ENCODE results near the gene ULK2. TPM values are rescaled to one million over a fixed set of nuclear protein-coding genes. Genes with fewer than 3 reads are reported as not detected.

ULK2 gene
- polyA plus RNA-seq, 1 of the 3 experiments (the other 2 are of a cell fraction), result 18.0 TPM

GRCh38 chr17:19733953-19734526 lies 133.7 kb downstream of the ULK2 start:
- no peaks in the 10 kb centered on the region for H3K9me2 ChIP-seq
- CTCF ChIA-PET, result interaction anchor here (1.2 kb wide), 1 partner anchor 10 kb away, joined by 5 read pairs; no protein-coding TSS in a partner anchor
- no peak overlapping the region for H2AFZ ChIP-seq (ENCODE audit: low read depth)
- POLR2A ChIA-PET, result no interaction called here
- no peak overlapping the region for H3K27ac ChIP-seq (ENCODE audit: low read depth in 2 of 2, low read length in 1 of 2)
- no peak for DNase-seq
- H3K4me2 ChIP-seq, result no peak overlapping the region
- WGBS (ENCODE audit: low lambda C conversion rate), result 54% methylated on average over 11 of the region's 11 CpGs
- no peaks in the 10 kb centered on the region for H3K4me1 ChIP-seq (ENCODE audit: control insufficient read depth in 1 of 2, insufficient read depth in 2 of 2, low read depth in 1 of 2, low read length in 1 of 2)
- no peaks in the 10 kb centered on the region for H3K79me2 ChIP-seq (ENCODE audit: insufficient read depth)
- H3K9ac ChIP-seq, result no peak overlapping the region
- no peaks in the 10 kb centered on the region for H3K9me3 ChIP-seq
- no peaks in the 10 kb centered on the region for H3K36me3 ChIP-seq (replicated peaks in 1 of 2; ENCODE audit: control insufficient read depth in 1 of 2, insufficient read depth in 2 of 2, low read length in 1 of 2)
- no peaks in the 10 kb centered on the region for H4K20me1 ChIP-seq (ENCODE audit: insufficient read depth)
- no peaks in the 10 kb centered on the region for H3K27me3 ChIP-seq (ENCODE audit: insufficient read depth)
- H3K4me3 ChIP-seq (ENCODE audit: low read depth in 2 of 2, low read length in 1 of 2), result no peak overlapping the region
- TF ChIP-seq RFX5 (IDR thresholded peaks at IDR 0.05; ENCODE audit: low read length) (no peak), SIN3A (IDR thresholded peaks at IDR 0.05; ENCODE audit: borderline replicate concordance, low read depth, low read length) (no peak), MEF2A (IDR thresholded peaks at IDR 0.05; ENCODE audit: borderline replicate concordance, low read depth) (no peak), TAF1 (IDR thresholded peaks at IDR 0.05; ENCODE audit: borderline replicate concordance, low read depth, low read length) (no peak), MXI1 (IDR thresholded peaks at IDR 0.05; ENCODE audit: low read depth, low read length) (no peak), REST (IDR thresholded peaks at IDR 0.05; ENCODE audit: low read depth, low read length) (no peak)
- no peaks in the 10 kb centered on the region for H3F3A ChIP-seq (replicated peaks; ENCODE audit: insufficient read depth)

- no peak overlapping the region for H2AFZ ChIP-seq (ENCODE audit: low read depth)
- WGBS (ENCODE audit: low lambda C conversion rate), result 91% methylated on average over 11 of the region's 11 CpGs
- H3K27me3 ChIP-seq (ENCODE audit: insufficient read depth), result no peaks in the 10 kb centered on the region
- H3K27ac ChIP-seq (ENCODE audit: low read depth in 2 of 2, low read length in 1 of 2), result no peak overlapping the region
- H3K4me2 ChIP-seq, result no peak overlapping the region
- no peak overlapping the region for H3K9ac ChIP-seq
- H3K9me2 ChIP-seq, result no peaks in the 10 kb centered on the region
- peaks cover 0 to 15% of the 10 kb centered on the region in 2 experiments; a peak in 2 of 4 replicates for H3K4me1 ChIP-seq (ENCODE audit: control insufficient read depth in 1 of 2, insufficient read depth in 2 of 2, low read depth in 1 of 2, low read length in 1 of 2)
- no peaks in the 10 kb centered on the region for H4K20me1 ChIP-seq (ENCODE audit: insufficient read depth)
- POLR2A ChIA-PET, result no interaction called here
- no peaks in the 10 kb centered on the region for H3K9me3 ChIP-seq
- CTCF ChIA-PET, result interaction anchor here (1.1 to 2.0 kb wide), 3 partner anchors 11 to 218 kb away, joined by 3 to 7 read pairs (median 4); no protein-coding TSS in a partner anchor
- DNase-seq, result no peak
- H3K4me3 ChIP-seq (ENCODE audit: low read depth in 2 of 2, low read length in 1 of 2), result no peak overlapping the region
- H3K79me2 ChIP-seq (ENCODE audit: insufficient read depth), result no peaks in the 10 kb centered on the region
- no peak for TF ChIP-seq NRF1 (IDR thresholded peaks at IDR 0.05; ENCODE audit: low read depth, low read length)
- no peak for TF ChIP-seq MEF2A (IDR thresholded peaks at IDR 0.05; ENCODE audit: borderline replicate concordance, low read depth)
- no peak for TF ChIP-seq FOXM1 (IDR thresholded peaks at IDR 0.05; ENCODE audit: low read depth)
- no peak for TF ChIP-seq ELF1 (IDR thresholded peaks at IDR 0.05)
- TF ChIP-seq USF1 (IDR thresholded peaks at IDR 0.05; ENCODE audit: borderline replicate concordance, low read depth), result no peak
- no peak for TF ChIP-seq RCOR1 (IDR thresholded peaks at IDR 0.05; ENCODE audit: low read length)
- TF ChIP-seq TCF12 (IDR thresholded peaks at IDR 0.05), result no peak
- TF ChIP-seq RFX5 (IDR thresholded peaks at IDR 0.05; ENCODE audit: low read length), result no peak
- no peak for TF ChIP-seq CTCF (IDR thresholded peaks at IDR 0.05)
- no peak for TF ChIP-seq SIN3A (IDR thresholded peaks at IDR 0.05; ENCODE audit: borderline replicate concordance, low read depth, low read length)
- TF ChIP-seq ZBTB33 (IDR thresholded peaks at IDR 0.05; ENCODE audit: borderline replicate concordance, low read depth), result no peak
- no peak for TF ChIP-seq SMC3 (IDR thresholded peaks at IDR 0.05; ENCODE audit: low read depth, low read length)
- no peak for TF ChIP-seq TAF1 (IDR thresholded peaks at IDR 0.05; ENCODE audit: borderline replicate concordance, low read depth, low read length)
- TF ChIP-seq NFIC (IDR thresholded peaks at IDR 0.05; ENCODE audit: borderline replicate concordance), result no peak
- no peak for TF ChIP-seq TEAD4 (IDR thresholded peaks at IDR 0.05; ENCODE audit: borderline replicate concordance, insufficient read depth)
- TF ChIP-seq MXI1 (IDR thresholded peaks at IDR 0.05; ENCODE audit: low read depth, low read length), result no peak
- TF ChIP-seq MAX (IDR thresholded peaks at IDR 0.05; ENCODE audit: low read depth), result no peak
- no peak for TF ChIP-seq POLR2AphosphoS5 (IDR thresholded peaks at IDR 0.05; ENCODE audit: low read depth, low read length)
- no peaks in the 10 kb centered on the region for H3K36me3 ChIP-seq (replicated peaks in 1 of 2; ENCODE audit: control insufficient read depth in 1 of 2, insufficient read depth in 2 of 2, low read length in 1 of 2)
- no peaks in the 10 kb centered on the region for H3F3A ChIP-seq (replicated peaks; ENCODE audit: insufficient read depth)
These were observed 136.1 kb downstream of the ULK2 start for GRCh38 chr17:19731626-19732025.

All from SK-N-SH (cell line).